Stimulated activated CD8-positive, alpha-beta memory T cell treated with anti-CD3 and anti-CD28 coated beads, Interleukin-15, amount 100 ng/mL, for 1 hour (primary cell): Measurements from ENCODE around the gene RNF166.

Experiments used
- DNase-seq: peaks from one replicate; pipeline ENCODE4 v3.0.0-alpha.2; 2020; ENCODE audit warnings: low read depth

RNF166 gene

GRCh38 chr16:88692861-88693260, 13.3 kb downstream of the RNF166 start:
- DNase-seq: no peak

- DNase-seq: no peak
These were observed 14.2 kb downstream of the RNF166 start for GRCh38 chr16:88691924-88692560.

- DNase-seq: no peak
These were observed 14.9 kb downstream of the RNF166 start for GRCh38 chr16:88691129-88691813.

GRCh38 chr16:88690341-88691128, 15.7 kb downstream of the RNF166 start:
- DNase-seq: no peak

GRCh38 chr16:88688013-88688778, 18.0 kb downstream of the RNF166 start:
- DNase-seq: no peak

GRCh38 chr16:88687676-88688012, 18.6 kb downstream of the RNF166 start:
- no peak for DNase-seq

GRCh38 chr16:88687254-88687576, 19.0 kb downstream of the RNF166 start:
- no peak for DNase-seq

- peak; percentile 73 for DNase-seq
These were observed 19.6 kb downstream of the RNF166 start, which contains the start of gene SNAI3 for GRCh38 chr16:88686439-88687253. SNAI3 (minus strand) TSS chr16:88686507; CDS start chr16:88686406, 101 bp downstream.

GRCh38 chr16:88686062-88686438, 20.2 kb downstream of the RNF166 start:
- no peak for DNase-seq

- DNase-seq: peak; percentile 56
These were observed 20.8 kb downstream of the RNF166 start for GRCh38 chr16:88685156-88686061.

GRCh38 chr16:88684569-88685155, 21.5 kb downstream of the RNF166 start:
- DNase-seq: no peak

- no peak for DNase-seq
These were observed 24.3 kb downstream of the RNF166 start for GRCh38 chr16:88681709-88682451.

- no peak for DNase-seq
These were observed 25.0 kb downstream of the RNF166 start for GRCh38 chr16:88681084-88681680.

GRCh38 chr16:88680554-88681083, 25.6 kb downstream of the RNF166 start:
- DNase-seq: no peak

- DNase-seq: no peak
These were observed 27.8 kb downstream of the RNF166 start for GRCh38 chr16:88678224-88678979.

GRCh38 chr16:88677721-88678120, 28.5 kb downstream of the RNF166 start:
- no peak for DNase-seq

- no peak for DNase-seq
These were observed 29.5 kb downstream of the RNF166 start for GRCh38 chr16:88676502-88677242.
